Measurements from ENCODE around the gene TAS2R3. TPM values are rescaled to one million over a fixed set of nuclear protein-coding genes. Genes with fewer than 3 reads are reported as not detected.
A peak's percentile ranks its signal among the peaks of the same experiment; 100 is the strongest.
"Not testable (repeated sequence)": the region's sequence is repeated elsewhere in the genome, so short reads cannot be mapped to it uniquely, and the experiment has no call there.

TAS2R3 gene, protein sequence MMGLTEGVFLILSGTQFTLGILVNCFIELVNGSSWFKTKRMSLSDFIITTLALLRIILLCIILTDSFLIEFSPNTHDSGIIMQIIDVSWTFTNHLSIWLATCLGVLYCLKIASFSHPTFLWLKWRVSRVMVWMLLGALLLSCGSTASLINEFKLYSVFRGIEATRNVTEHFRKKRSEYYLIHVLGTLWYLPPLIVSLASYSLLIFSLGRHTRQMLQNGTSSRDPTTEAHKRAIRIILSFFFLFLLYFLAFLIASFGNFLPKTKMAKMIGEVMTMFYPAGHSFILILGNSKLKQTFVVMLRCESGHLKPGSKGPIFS
- not detected for polyA plus RNA-seq (2013, experiment 1 of 2; ENCODE audit: insufficient read length)
- not detected for polyA plus RNA-seq (2013, experiment 2 of 2; ENCODE audit: insufficient read length)

DNA sequence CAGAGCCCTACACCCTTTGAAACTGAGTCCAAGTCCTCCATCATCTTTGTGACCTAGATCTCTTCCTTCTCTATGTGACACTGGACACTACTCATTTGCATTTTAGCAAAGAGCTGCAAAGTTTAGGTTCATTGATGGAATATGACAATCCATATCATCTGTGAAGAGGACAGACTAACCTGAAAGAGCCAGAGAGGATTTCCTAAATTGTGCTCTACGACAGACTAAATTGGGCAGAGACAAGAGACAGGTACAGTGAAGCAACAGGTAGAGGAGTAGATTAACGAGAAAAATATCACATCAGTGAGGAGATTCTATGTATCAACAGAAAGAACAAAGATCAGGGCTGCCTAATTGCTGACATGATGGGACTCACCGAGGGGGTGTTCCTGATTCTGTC lies at the start of gene TAS2R3:
Gene TAS2R3, plus strand, starts transcription at position 301 of the 400 bp plus-strand sequence. Its CDS starts 62 bp downstream, at position 363.
- DNase-seq: no peak

GRCh38 chr7:141714571-141714970 lies 49.3 kb upstream of the TAS2R3 start:
- no peak for DNase-seq

DNA sequence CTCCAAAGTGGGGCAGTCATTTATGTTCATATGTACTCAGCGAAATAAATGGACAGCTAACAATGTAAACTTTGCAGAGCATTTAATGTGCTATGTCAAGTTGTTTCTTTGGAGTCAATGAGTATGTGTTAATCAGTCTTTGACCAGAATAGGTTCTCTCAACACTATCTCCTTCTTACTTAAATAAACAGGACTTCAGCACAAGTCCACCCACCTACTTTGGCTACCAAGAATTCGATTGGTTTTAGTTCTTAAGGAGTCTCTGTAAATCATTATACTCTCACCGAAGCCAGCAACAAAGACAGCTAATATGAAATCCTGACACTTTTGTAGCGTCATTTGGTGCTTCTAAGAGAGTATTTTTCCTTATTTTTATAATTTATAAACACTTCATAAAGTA lies 48.9 kb upstream of the TAS2R3 start:
- DNase-seq: no peak

- DNase-seq: no peak
Measured at GRCh38 chr7:141715794-141716689, 47.9 kb upstream of the TAS2R3 start.

GRCh38 chr7:141717450-141717849 lies 46.4 kb upstream of the TAS2R3 start:
- no peak for DNase-seq

GRCh38 chr7:141722529-141722928 lies 41.4 kb upstream of the TAS2R3 start:
- no peak for DNase-seq

GRCh38 chr7:141729020-141729419 lies 34.9 kb upstream of the TAS2R3 start:
- no peak for DNase-seq

DNA sequence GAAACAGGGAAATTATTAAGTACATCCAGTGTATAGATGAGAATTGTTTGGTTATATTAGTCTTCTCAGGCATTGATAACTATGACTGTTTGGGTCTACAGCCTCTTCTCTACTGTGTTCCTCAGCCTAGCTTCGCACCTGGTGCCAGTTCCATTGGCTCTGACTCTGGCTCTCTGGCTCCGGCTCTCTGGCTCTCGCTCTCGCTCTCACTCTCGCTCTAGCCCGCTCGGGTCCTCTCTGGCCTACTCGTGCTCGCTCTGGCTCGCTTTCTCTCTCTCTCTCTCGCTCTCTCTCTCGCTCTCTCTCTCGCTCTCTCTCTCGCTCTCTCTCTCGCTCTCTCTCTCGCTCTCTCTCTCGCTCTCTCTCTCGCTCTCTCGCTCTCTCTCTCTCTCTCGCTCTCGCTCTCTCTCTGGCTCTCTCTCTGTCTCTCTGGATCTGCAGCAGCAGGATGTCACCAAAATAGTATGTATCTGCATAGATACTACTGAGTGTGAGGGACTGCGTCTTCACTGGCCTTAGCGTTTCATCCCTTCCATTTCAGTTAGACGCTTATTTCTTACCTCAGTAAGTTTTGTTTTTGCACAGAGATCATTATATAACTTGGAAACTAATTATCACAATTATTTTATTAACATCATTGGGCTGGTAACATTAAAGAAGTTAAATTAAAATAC lies 32.3 kb upstream of the TAS2R3 start:
- no peak for DNase-seq

- DNase-seq: no peak
Measured at GRCh38 chr7:141737118-141737835, 26.6 kb upstream of the TAS2R3 start.

DNA sequence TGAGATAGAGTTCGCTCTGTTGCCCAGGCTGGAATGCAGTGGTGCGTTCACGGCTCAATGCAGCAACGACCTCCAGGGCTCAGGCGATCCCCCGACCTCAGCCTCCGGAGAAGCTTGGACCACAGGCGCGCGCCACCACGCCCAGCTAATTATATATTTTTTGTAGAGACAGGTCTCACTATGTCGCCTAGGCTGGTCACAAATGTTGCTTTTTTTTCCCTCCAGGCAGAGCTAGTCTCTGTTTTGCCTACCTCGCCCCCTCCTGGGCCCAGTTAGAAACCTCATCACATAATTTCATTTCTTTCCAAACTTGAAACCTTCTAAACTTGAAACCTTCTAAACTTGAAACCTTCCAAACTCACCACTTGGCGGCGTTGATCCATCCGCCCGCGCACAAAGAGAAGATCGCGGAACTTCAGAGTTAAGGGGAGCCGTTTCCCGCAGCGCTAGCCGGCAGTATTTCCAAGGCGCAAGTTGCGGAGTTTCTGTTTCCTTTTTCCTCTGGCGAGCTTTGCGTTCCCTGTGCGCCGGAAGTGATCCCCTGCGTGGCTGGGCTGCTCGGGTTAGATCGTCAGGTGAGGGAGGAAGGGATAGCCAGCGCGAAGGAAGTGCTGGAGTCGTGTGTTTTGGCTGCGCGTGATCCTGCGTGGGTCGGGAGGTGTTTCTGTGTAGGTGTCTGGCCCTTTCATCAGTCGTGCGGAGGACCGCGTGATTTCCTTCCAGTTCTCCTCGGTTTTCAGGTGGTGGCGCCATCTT lies 25.9 kb upstream of the TAS2R3 start, which contains the start of gene SSBP1:
Gene SSBP1, plus strand, starts transcription at position 523 of the 756 bp plus-strand sequence. CDS start 809 bp downstream, outside the sequence.
- peak; percentile 96 for DNase-seq

GRCh38 chr7:141738592-141739013 lies 25.3 kb upstream of the TAS2R3 start:
- DNase-seq: no peak

DNA sequence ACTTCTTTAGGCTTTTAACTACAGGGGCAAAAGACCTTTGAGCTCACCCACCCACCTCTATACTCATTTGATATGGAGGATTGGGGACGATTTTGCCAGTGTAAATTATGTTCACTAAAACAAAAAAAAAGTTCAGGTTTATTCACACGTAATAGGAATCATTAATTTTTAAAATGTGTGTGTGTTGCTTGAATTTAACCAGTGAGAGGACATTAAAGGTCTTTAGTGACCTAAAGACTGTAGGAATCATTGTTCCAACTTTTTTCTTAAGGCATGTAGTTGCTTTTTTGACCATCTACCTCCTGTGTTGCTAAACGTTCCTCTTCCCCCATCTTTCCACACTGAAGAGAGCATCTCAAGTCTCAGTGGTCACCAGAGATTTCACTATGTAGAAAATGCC lies 24.6 kb upstream of the TAS2R3 start:
- no peak for DNase-seq

DNA sequence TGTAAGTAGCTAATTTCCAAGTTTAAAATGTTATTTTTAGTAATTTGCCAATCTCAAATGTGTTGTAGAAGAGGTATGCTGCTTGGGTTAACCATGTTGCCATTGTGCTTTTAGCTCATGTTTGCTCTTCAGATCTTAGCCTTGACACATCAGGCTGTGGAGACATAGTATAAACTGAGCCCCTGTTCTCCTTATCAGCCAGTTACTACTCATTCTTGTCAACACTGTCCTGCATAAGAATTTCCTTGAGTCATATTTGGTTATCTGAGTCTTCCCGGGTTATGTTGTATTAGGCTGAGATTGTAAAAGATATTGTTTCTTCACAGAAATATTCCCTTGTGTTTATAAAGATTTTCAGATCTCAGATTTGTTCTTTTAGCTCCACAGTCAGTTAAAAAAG lies 21.7 kb upstream of the TAS2R3 start:
- no peak for DNase-seq

DNA sequence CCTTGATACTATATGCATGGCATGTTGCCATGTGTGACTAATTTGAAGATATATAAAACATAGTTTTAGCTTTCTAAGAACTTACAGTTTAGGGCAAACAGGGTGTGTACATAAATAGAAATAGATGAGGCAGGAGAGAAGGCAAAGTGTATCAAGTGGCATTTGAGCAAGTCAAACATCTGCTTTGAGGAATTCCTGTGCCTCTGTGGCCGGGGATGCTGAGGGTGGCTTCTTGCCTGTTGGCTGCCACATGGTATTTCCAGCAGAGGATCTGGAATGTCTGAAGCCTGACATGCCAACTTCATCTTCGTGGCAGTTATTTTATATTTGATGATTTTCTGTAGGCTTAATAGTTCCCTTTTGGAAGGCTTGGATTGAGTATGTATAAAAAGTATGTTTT lies 19.8 kb upstream of the TAS2R3 start:
- no peak for DNase-seq

DNA sequence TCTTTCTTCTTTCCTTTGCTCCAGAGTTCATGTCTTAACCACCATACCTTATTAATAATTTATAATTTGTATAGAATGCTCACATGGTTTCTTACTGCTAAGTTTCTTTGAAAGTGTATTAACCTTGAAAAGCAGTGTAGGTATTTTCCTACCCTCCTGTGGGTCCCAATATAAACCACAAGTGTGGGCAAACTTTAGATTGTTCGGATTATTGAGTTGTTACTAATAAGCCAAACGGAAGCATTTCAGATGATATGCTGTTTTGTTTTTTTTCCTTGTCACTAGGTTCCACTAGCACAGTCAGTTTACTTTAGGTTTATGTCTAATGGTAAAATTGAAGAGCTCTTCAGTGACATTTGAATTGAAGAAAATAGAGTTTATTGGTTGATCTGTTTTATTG lies 15.5 kb upstream of the TAS2R3 start:
- DNase-seq: peak; percentile 5

GRCh38 chr7:141751904-141752303 lies 12.0 kb upstream of the TAS2R3 start:
- peak; percentile 22 for DNase-seq

DNA sequence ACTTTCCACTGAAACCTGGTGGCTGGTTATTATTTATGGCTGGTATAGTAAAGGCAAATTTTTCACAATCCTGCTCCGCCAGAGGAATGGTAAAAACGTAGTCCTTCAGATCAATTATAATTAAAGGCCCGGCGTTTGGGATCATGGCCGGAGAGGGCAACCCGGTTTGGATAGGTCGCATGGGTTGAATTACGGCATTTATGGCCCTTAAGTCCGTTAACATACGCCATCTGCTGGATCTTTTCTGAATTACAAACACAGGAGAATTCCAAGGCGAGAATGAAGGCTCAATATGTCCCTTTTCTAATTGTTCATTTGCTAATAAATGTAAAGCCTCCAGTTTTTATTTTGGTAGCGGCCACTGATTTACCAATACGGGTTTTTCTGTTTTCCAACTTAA lies 11.3 kb upstream of the TAS2R3 start:
- no peak for DNase-seq

- peak; percentile 16 for DNase-seq
Measured at GRCh38 chr7:141754939-141755338, 9.0 kb upstream of the TAS2R3 start.

- DNase-seq: not testable (repeated sequence)
Measured at GRCh38 chr7:141770083-141770583, 6.2 kb downstream of the TAS2R3 start.

DNA sequence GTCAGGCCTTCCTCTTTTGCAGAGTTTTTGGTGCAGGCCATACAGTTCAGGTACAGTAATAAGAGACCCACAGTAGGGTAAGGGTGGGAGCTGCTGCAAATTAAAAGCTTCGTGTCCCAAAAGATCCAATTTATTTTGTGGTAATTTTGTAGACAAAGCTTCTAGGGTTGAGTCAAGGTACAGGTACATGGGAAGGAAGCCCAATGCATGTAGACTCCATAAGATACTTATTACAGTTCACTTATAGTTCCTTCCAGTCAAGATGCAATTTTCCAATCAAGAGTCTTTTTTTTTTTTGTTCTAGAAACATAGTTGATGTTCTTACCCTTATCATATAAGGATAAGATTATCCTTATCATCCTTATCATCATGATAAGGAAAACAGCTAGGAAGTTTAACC lies 12.5 kb downstream of the TAS2R3 start, which contains the start of gene TAS2R4:
Gene TAS2R4, plus strand, starts transcription at position 301 of the 400 bp plus-strand sequence. CDS start 1,815 bp downstream, outside the sequence.
- DNase-seq: no peak

Measured in fibroblast of skin of back (primary cell).